Measurements from ENCODE around the gene KRTAP2-3.
"Not testable (repeated sequence)": the region's sequence is repeated elsewhere in the genome, so short reads cannot be mapped to it uniquely, and the experiment has no call there.

The KRTAP2-3 gene, protein sequence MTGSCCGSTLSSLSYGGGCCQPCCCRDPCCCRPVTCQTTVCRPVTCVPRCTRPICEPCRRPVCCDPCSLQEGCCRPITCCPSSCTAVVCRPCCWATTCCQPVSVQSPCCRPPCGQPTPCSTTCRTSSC

DNA sequence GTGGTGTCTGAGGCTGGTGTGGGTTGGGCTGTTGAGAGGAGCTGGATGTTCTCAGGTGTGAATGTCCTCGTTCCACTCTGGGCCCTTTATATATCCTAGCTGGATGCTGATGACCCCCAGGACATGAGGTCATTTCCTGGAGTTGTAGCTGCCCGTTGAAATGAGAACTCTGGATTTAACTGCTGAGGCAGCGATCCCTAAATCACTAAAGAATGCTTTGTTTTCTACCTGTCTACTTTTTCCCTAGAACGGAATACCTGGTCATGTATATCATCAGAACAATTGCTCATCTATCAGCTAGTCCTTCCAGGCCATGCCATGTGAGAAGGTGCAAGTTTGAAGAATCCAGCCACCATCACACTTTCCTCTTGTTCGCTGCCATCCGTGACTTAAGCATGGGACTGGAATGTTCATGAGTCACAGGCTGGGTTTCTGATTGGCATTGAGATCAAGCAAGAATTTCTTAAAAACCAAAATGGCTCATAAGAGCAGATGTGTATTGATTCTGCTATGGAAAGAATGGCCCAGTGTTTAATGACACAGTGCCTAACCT, at the start of gene KRTAP2-3:
TSS of gene KRTAP2-3 (minus strand) at position 63 of the 553 bp plus-strand sequence. CDS start 64 bp downstream, outside the sequence.
- H3K4me1 ChIP-seq (ENCODE audit: control insufficient read depth in 2 of 2, insufficient read depth in 2 of 2, low read length in 2 of 2) = no peaks in the 10 kb centered on the region
- H3K4me3 ChIP-seq (ENCODE audit: low read length in 2 of 2) = no peak within 1 kb of the TSS
- H3K9me3 ChIP-seq (ENCODE audit: control insufficient read depth in 2 of 2, low read length in 2 of 2) = peaks cover 0 to 3% of the 10 kb centered on the region in 2 donors
- no peak within 1 kb of the TSS for H3K9ac ChIP-seq (ENCODE audit: low read depth in 1 of 2, low read length in 2 of 2)
- no peak within 1 kb of the TSS for H3K27ac ChIP-seq (ENCODE audit: low read depth in 2 of 2, low read length in 2 of 2)
- H3K27me3 ChIP-seq (ENCODE audit: control insufficient read depth in 2 of 2, insufficient read depth in 2 of 2, low read length in 2 of 2) = peaks cover 4 to 7% of the 10 kb centered on the region in 2 donors
- no peaks in the 10 kb centered on the region for H3K36me3 ChIP-seq (ENCODE audit: control insufficient read depth in 2 of 2, insufficient read depth in 2 of 2, low read length in 2 of 2)

DNA sequence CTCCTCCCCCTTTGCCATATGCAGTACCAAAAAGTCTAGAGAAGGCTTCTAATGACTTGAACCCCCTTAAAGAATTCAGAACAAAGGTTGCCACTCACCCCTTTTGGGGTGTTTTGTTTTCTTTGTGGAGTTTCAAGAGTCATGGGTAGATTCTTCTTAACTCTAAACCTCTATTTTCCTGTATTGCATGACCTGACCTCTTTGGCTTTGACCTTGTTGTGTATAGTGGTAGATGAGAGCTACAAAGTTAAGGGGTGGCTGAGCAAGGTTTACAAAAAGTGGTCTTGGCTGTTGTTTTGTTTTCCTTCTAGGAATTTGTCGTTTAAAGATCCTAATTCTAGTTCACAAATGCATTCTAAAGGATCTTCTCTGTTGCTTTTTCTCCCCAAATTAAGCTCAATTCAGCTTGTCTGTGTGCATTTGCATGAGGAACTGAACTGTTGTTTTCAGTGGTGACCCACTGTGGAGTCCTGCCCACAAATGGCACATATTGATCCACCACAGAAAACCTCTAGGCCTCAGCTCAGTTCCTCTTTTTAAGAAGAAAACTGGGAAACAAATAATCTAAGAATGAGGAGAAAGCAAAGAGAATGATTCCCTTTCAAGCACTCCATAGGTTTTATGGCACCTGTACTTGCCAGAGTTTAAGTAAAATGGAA, 48.9 kb upstream of the KRTAP2-3 start:
- H3K4me1 ChIP-seq (ENCODE audit: control insufficient read depth in 2 of 2, insufficient read depth in 2 of 2, low read length in 2 of 2); H3K27ac ChIP-seq (ENCODE audit: low read depth in 2 of 2, low read length in 2 of 2); H3K36me3 ChIP-seq (ENCODE audit: control insufficient read depth in 2 of 2, insufficient read depth in 2 of 2, low read length in 2 of 2); H3K4me3 ChIP-seq (ENCODE audit: low read length in 2 of 2); H3K9ac ChIP-seq (ENCODE audit: low read depth in 1 of 2, low read length in 2 of 2); H3K9me3 ChIP-seq (ENCODE audit: control insufficient read depth in 2 of 2, low read length in 2 of 2); H3K27me3 ChIP-seq (ENCODE audit: control insufficient read depth in 2 of 2, insufficient read depth in 2 of 2, low read length in 2 of 2): not testable (repeated sequence)

DNA sequence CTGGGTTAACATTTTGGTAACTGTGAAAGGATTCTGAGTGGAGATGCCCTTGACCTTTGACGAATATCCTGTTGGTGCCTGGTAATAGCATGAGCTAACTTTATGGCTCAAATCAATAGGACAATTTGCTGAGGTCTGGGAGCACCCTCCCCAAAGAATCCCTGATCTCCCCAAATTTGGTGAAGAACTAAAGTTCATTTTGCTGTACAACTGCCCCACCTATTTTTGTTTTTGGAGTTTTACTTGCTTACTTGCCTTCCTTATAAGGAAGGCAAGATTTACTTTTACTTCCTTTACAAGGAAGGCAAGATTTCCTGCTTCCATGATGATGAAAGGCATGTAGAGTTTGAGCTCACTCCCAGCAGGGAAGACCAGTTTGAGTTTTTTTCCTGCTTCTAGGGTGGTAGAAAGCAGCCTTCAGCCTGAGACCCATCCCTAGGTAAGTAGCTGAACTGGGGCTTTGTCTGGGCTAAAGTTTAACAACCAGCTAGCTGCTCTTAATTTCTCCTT, 48.1 kb upstream of the KRTAP2-3 start:
- Histone ChIP-seq H3K27me3 (ENCODE audit: control insufficient read depth in 2 of 2, insufficient read depth in 2 of 2, low read length in 2 of 2) (no peaks in the 10 kb centered on the region), H3K4me1 (ENCODE audit: control insufficient read depth in 2 of 2, insufficient read depth in 2 of 2, low read length in 2 of 2) (no peaks in the 10 kb centered on the region), H3K4me3 (ENCODE audit: low read length in 2 of 2) (no peak overlapping the region)

DNA sequence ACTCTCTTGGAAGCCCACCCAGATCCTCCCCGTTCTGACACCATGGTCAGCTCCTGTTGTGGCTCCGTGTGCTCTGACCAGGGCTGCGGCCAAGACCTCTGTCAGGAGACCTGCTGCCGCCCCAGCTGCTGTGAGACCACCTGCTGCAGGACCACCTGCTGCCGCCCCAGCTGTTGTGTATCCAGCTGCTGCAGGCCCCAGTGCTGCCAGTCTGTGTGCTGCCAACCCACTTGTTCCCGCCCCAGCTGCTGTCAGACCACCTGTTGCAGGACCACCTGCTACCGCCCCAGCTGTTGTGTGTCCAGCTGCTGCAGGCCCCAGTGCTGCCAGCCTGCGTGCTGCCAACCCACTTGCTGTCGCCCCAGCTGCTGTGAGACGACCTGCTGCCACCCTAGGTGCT, 45.4 kb upstream of the KRTAP2-3 start, which contains the start of gene KRTAP4-9:
TSS of gene KRTAP4-9 (plus strand) at position 43 of the 400 bp plus-strand sequence. CDS start at position 43, 0 bp downstream.
- H3K36me3 ChIP-seq (ENCODE audit: control insufficient read depth in 2 of 2, insufficient read depth in 2 of 2, low read length in 2 of 2); H3K4me3 ChIP-seq (ENCODE audit: low read length in 2 of 2); H3K27ac ChIP-seq (ENCODE audit: low read depth in 2 of 2, low read length in 2 of 2); H3K27me3 ChIP-seq (ENCODE audit: control insufficient read depth in 2 of 2, insufficient read depth in 2 of 2, low read length in 2 of 2); H3K4me1 ChIP-seq (ENCODE audit: control insufficient read depth in 2 of 2, insufficient read depth in 2 of 2, low read length in 2 of 2); H3K9me3 ChIP-seq (ENCODE audit: control insufficient read depth in 2 of 2, low read length in 2 of 2); H3K9ac ChIP-seq (ENCODE audit: low read depth in 1 of 2, low read length in 2 of 2): not testable (repeated sequence)

More for the DNA sequence above, 48.1 kb upstream of the KRTAP2-3 start:
- Histone ChIP-seq H3K36me3 (ENCODE audit: control insufficient read depth in 2 of 2, insufficient read depth in 2 of 2, low read length in 2 of 2) (no peaks in the 10 kb centered on the region), H3K9ac (ENCODE audit: low read depth in 1 of 2, low read length in 2 of 2) (no peak overlapping the region), H3K9me3 (ENCODE audit: control insufficient read depth in 2 of 2, low read length in 2 of 2) (no peaks in the 10 kb centered on the region), H3K27ac (ENCODE audit: low read depth in 2 of 2, low read length in 2 of 2) (no peak overlapping the region)

DNA sequence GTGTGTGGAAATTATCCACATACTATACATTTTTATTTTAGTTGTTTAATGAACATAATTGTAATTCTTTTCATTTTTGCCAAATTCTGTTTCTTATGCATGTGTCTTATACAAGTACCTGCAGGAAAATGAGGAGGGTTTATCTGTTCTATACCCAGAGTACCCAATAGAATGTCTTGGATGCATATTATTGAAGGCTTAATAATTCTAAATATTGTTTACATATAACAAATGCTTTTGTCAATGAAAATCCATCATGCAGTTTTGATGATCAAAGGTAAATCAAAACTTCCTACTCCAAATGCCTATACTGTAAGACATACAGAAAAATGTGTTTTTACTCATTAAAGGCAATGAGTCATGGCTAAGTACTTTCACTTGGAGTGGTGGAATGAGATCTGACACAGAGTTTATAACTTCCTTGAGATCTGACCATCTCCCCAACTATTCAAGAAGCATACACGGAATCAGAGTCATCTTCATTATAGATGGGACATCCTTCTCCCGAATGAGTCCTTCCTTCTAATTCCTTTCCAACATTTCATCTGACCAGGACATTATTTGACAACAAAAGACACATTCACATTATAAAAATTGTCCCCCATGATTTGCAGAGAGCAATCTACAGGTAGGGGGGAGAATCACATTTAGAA, 44.6 kb upstream of the KRTAP2-3 start:
- not testable (repeated sequence) for H3K4me1 ChIP-seq (ENCODE audit: control insufficient read depth in 2 of 2, insufficient read depth in 2 of 2, low read length in 2 of 2); H3K9ac ChIP-seq (ENCODE audit: low read depth in 1 of 2, low read length in 2 of 2); H3K36me3 ChIP-seq (ENCODE audit: control insufficient read depth in 2 of 2, insufficient read depth in 2 of 2, low read length in 2 of 2); H3K27me3 ChIP-seq (ENCODE audit: control insufficient read depth in 2 of 2, insufficient read depth in 2 of 2, low read length in 2 of 2); H3K9me3 ChIP-seq (ENCODE audit: control insufficient read depth in 2 of 2, low read length in 2 of 2); H3K27ac ChIP-seq (ENCODE audit: low read depth in 2 of 2, low read length in 2 of 2); H3K4me3 ChIP-seq (ENCODE audit: low read length in 2 of 2)

DNA sequence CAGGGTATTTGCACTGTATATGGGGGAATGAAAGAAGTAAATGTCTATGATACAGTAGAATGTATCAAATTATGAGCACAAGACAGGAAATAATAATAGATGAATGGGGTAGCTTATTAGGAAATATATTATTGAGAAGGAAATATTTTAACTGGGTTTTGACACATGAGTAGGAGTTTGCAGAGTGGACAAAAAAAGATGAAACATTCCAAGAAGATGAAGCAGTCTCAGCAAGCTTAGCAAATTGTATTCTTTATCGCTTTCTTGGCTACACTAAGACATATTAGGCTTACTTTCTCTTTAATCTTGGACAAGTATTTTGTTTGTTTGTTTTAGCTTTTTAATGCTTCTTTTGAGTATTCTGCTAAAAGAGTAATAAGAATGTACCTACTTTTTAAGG, 44.0 kb upstream of the KRTAP2-3 start:
- Histone ChIP-seq H3K36me3 (ENCODE audit: control insufficient read depth in 2 of 2, insufficient read depth in 2 of 2, low read length in 2 of 2) (no peaks in the 10 kb centered on the region), H3K4me3 (ENCODE audit: low read length in 2 of 2) (no peak overlapping the region), H3K27ac (ENCODE audit: low read depth in 2 of 2, low read length in 2 of 2) (no peak overlapping the region), H3K9ac (ENCODE audit: low read depth in 1 of 2, low read length in 2 of 2) (no peak overlapping the region), H3K9me3 (ENCODE audit: control insufficient read depth in 2 of 2, low read length in 2 of 2) (no peaks in the 10 kb centered on the region), H3K4me1 (ENCODE audit: control insufficient read depth in 2 of 2, insufficient read depth in 2 of 2, low read length in 2 of 2) (no peaks in the 10 kb centered on the region), H3K27me3 (ENCODE audit: control insufficient read depth in 2 of 2, insufficient read depth in 2 of 2, low read length in 2 of 2) (no peaks in the 10 kb centered on the region)

DNA sequence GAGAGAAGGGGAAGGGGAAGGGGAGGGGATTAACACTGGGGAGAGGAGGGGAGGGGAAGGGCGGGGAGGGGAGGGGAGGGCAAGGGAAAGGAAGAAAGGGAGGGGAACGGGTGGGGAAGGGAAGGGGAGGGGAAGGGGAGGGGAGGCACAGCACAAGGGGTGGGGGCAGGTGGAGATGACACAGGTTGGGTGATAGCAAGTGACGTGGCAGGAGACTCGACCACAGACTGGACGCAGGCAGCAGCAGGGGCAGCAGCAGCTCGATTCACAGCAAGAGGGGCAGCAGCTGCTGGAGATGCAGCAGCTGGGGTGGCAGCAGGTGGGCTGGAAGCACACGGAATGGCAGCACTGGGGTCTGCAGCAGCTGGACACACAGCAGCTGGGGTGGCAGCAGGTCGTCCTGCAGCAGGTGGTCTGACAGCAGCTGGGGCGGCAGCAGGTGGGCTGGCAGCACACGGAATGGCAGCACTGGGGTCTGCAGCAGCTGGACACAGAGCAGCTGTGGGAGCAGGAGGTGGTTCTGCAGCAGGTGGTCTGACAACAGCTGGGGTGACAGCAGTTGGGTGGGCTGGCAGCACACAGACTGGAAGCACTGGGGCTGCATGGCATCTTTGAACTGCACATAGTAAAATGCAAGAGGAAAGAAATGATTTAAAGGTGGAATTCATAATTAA, 41.8 kb upstream of the KRTAP2-3 start, which contains the start of gene KRTAP4-16:
TSS of gene KRTAP4-16 (minus strand) at position 624 of the 674 bp plus-strand sequence. CDS start at position 624, 0 bp downstream.
- no peaks in the 10 kb centered on the region for H3K4me1 ChIP-seq (ENCODE audit: control insufficient read depth in 2 of 2, insufficient read depth in 2 of 2, low read length in 2 of 2)
- peaks cover 0 to 2% of the 10 kb centered on the region in 2 donors for H3K27me3 ChIP-seq (ENCODE audit: control insufficient read depth in 2 of 2, insufficient read depth in 2 of 2, low read length in 2 of 2)
- H3K9ac ChIP-seq (ENCODE audit: low read depth in 1 of 2, low read length in 2 of 2) = no peak within 1 kb of the TSS
- no peaks in the 10 kb centered on the region for H3K9me3 ChIP-seq (ENCODE audit: control insufficient read depth in 2 of 2, low read length in 2 of 2)
- H3K27ac ChIP-seq (ENCODE audit: low read depth in 2 of 2, low read length in 2 of 2) = no peak within 1 kb of the TSS
- no peaks in the 10 kb centered on the region for H3K36me3 ChIP-seq (ENCODE audit: control insufficient read depth in 2 of 2, insufficient read depth in 2 of 2, low read length in 2 of 2)
- H3K4me3 ChIP-seq (ENCODE audit: low read length in 2 of 2) = no peak within 1 kb of the TSS

DNA sequence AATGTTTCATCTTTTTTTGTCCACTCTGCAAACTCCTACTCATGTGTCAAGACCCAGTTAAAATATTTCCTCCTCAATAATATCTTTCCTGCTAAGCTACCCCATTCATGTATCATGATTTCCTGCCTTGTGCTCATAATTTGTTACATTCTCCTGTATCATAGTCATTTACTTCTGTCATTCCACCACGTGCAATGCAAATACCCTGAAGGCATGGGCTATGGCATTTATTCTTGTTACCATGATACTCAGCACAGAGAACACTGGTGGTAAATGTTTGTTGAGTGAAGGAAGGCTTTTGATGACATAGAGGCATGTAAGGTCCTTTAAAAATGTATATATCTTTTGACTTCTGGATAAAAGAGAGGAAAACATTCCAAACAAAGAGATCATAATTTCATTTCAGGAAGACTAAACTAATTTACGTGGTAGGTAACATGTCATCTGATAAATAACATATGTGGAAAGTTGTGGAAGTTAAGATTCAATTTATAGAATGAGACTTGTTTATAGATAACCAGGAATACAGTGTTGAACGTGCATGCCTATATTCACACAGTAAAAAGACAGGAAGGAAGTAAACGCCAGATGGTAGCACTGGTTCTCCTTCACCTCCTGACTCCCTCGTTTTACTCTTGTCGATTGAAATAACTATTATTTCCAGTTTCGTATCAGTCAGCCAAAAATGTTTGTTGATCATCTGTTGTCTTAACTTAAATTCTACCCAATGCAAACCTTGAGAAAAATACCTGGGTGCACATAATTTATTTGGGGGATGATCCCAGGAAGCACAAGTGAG, 40.0 kb upstream of the KRTAP2-3 start:
- H3K9me3 ChIP-seq (ENCODE audit: control insufficient read depth in 2 of 2, low read length in 2 of 2); H3K4me1 ChIP-seq (ENCODE audit: control insufficient read depth in 2 of 2, insufficient read depth in 2 of 2, low read length in 2 of 2); H3K36me3 ChIP-seq (ENCODE audit: control insufficient read depth in 2 of 2, insufficient read depth in 2 of 2, low read length in 2 of 2); H3K27me3 ChIP-seq (ENCODE audit: control insufficient read depth in 2 of 2, insufficient read depth in 2 of 2, low read length in 2 of 2); H3K27ac ChIP-seq (ENCODE audit: low read depth in 2 of 2, low read length in 2 of 2); H3K9ac ChIP-seq (ENCODE audit: low read depth in 1 of 2, low read length in 2 of 2); H3K4me3 ChIP-seq (ENCODE audit: low read length in 2 of 2): not testable (repeated sequence)

DNA sequence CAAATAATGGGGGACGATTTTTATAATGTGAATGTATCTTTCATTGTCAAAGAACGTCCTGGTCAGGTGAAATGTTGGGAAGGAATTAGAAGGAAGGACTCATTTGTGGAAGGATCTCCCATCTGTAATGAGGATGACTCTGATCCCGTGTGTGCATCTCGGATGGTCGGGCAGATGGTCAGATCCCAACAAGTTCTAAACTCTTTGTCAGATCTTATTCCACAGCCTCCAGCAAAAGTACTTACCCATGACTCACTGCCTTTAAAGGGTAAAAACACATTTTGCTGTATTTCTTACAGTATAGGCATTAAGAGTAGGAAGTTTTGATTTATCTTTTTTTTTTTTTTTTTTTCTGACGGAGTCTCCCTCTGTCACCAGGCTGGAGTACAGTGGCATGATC, 38.6 kb upstream of the KRTAP2-3 start:
- Histone ChIP-seq H3K9ac (ENCODE audit: low read depth in 1 of 2, low read length in 2 of 2) (no peak overlapping the region), H3K36me3 (ENCODE audit: control insufficient read depth in 2 of 2, insufficient read depth in 2 of 2, low read length in 2 of 2) (no peaks in the 10 kb centered on the region), H3K27ac (ENCODE audit: low read depth in 2 of 2, low read length in 2 of 2) (no peak overlapping the region), H3K27me3 (ENCODE audit: control insufficient read depth in 2 of 2, insufficient read depth in 2 of 2, low read length in 2 of 2) (peaks cover 0 to 2% of the 10 kb centered on the region in 2 donors), H3K9me3 (ENCODE audit: control insufficient read depth in 2 of 2, low read length in 2 of 2) (no peaks in the 10 kb centered on the region), H3K4me3 (ENCODE audit: low read length in 2 of 2) (no peak overlapping the region), H3K4me1 (ENCODE audit: control insufficient read depth in 2 of 2, insufficient read depth in 2 of 2, low read length in 2 of 2) (no peaks in the 10 kb centered on the region)
